Chondrocyte (in vitro differentiated cells): ENCODE data around the gene GALNT13. TPM values are rescaled to one million over a fixed set of nuclear protein-coding genes. Genes with fewer than 3 reads are reported as not detected.

Experiments used
- DNase-seq: peaks from one replicate; pipeline ENCODE4 v3.0.0; 2021; ENCODE audit warnings: mixed read lengths, low spot score
- H3K27ac Mint-ChIP-seq: one replicate; pipeline ENCODE4 v1.8.0; 2021; ENCODE audit warnings: mild to moderate bottlenecking, moderate library complexity, mixed read lengths; ENCODE audit not compliant: unreplicated experiment
- H3K27me3 Mint-ChIP-seq: 2 replicates; pipeline ENCODE4 v1.8.0; 2021; ENCODE audit warnings: low read depth, mixed read lengths
- H3K36me3 Mint-ChIP-seq: 2 replicates; pipeline ENCODE4 v1.8.0; 2021; ENCODE audit warnings: low read depth, mixed read lengths
- H3K4me1 Mint-ChIP-seq: 2 replicates; pipeline ENCODE4 v1.8.0; 2021; ENCODE audit warnings: low read depth, mild to moderate bottlenecking, mixed read lengths
- H3K4me3 Mint-ChIP-seq: one replicate; pipeline ENCODE4 v1.8.0; 2021; ENCODE audit warnings: mild to moderate bottlenecking, moderate library complexity, mixed read lengths; ENCODE audit not compliant: unreplicated experiment
- H3K9me3 Mint-ChIP-seq: 2 replicates; pipeline ENCODE4 v1.8.0; 2021; ENCODE audit warnings: low read depth, mixed read lengths
- CTCF ChIP-seq: fragments of 200-600 bp; sonication (generic); IDR thresholded peaks from 2 replicates; pipeline ENCODE4 v1.5.0; 2021; ENCODE audit warnings: antibody characterized with exemption, mild to moderate bottlenecking, moderate library complexity
- total RNA-seq: library from RNA; stranded (reverse); gene quantifications from 3 replicates; pipeline ENCODE4 v1.2.1, GENCODE V29; 2021

GALNT13 gene
- total RNA-seq, 1 donor from 2014 or later, result not detected

GRCh38 chr2:154484338-154485099 is 612.8 kb downstream of the GALNT13 start:
- Mint-ChIP-seq H3K27ac (no peak overlapping the region), H3K4me3 (no peak overlapping the region), H3K9me3 (no peaks in the 10 kb centered on the region), H3K27me3 (peaks cover 11% of the 10 kb centered on the region), H3K4me1 (no peaks in the 10 kb centered on the region), H3K36me3 (no peaks in the 10 kb centered on the region)
- no peak for DNase-seq
- TF ChIP-seq CTCF, result no peak

- Mint-ChIP-seq H3K4me3 (no peak overlapping the region), H3K27me3 (peaks cover 4% of the 10 kb centered on the region), H3K9me3 (no peaks in the 10 kb centered on the region), H3K4me1 (no peaks in the 10 kb centered on the region), H3K36me3 (no peaks in the 10 kb centered on the region), H3K27ac (no peak overlapping the region)
- no peak for DNase-seq
- no peak for TF ChIP-seq CTCF
These were observed 617.1 kb downstream of the GALNT13 start for GRCh38 chr2:154488801-154489200.

- no peak overlapping the region for H3K27ac Mint-ChIP-seq
- no peak for DNase-seq
- H3K9me3 Mint-ChIP-seq, result peaks cover 2% of the 10 kb centered on the region
- H3K36me3 Mint-ChIP-seq, result no peaks in the 10 kb centered on the region
- H3K4me1 Mint-ChIP-seq, result no peaks in the 10 kb centered on the region
- peaks cover 2% of the 10 kb centered on the region for H3K27me3 Mint-ChIP-seq
- no peak overlapping the region for H3K4me3 Mint-ChIP-seq
- TF ChIP-seq CTCF, result no peak
These were observed 617.6 kb downstream of the GALNT13 start for GRCh38 chr2:154489266-154489858.

GRCh38 chr2:154490530-154490929 is 618.8 kb downstream of the GALNT13 start:
- Mint-ChIP-seq H3K4me3 (no peak overlapping the region), H3K36me3 (no peaks in the 10 kb centered on the region), H3K9me3 (peaks cover 4% of the 10 kb centered on the region), H3K4me1 (no peaks in the 10 kb centered on the region), H3K27ac (no peak overlapping the region), H3K27me3 (peaks cover 2% of the 10 kb centered on the region)
- DNase-seq, result no peak
- no peak for TF ChIP-seq CTCF

- TF ChIP-seq CTCF, result no peak
These were observed 623.7 kb downstream of the GALNT13 start for GRCh38 chr2:154495455-154495868.

More at GRCh38 chr2:154495455-154495868, 623.7 kb downstream of the GALNT13 start:
- H3K36me3 Mint-ChIP-seq, result no peaks in the 10 kb centered on the region
- no peak overlapping the region for H3K4me3 Mint-ChIP-seq
- peaks cover 9% of the 10 kb centered on the region for H3K9me3 Mint-ChIP-seq
- no peak for DNase-seq
- H3K27me3 Mint-ChIP-seq, result peaks cover 2% of the 10 kb centered on the region
- H3K4me1 Mint-ChIP-seq, result no peaks in the 10 kb centered on the region
- H3K27ac Mint-ChIP-seq, result no peak overlapping the region
